Measurements from ENCODE around the gene SLC6A1.

SLC6A1 gene

GRCh38 chr3:10993729-10994065 lies 1.1 kb downstream of the SLC6A1 start:
- DNase-seq (ENCODE audit: low read depth) = no peak

- DNase-seq (ENCODE audit: low read depth) = no peak
These were observed 1.8 kb downstream of the SLC6A1 start for GRCh38 chr3:10994306-10994705.

GRCh38 chr3:10995871-10996270 lies 3.3 kb downstream of the SLC6A1 start:
- no peak for DNase-seq (ENCODE audit: low read depth)

GRCh38 chr3:10996345-10997013 lies 3.9 kb downstream of the SLC6A1 start:
- no peak for DNase-seq (ENCODE audit: low read depth)

GRCh38 chr3:10997196-10997595 lies 4.6 kb downstream of the SLC6A1 start:
- no peak for DNase-seq (ENCODE audit: low read depth)

GRCh38 chr3:10998542-10998941 lies 6.0 kb downstream of the SLC6A1 start:
- DNase-seq (ENCODE audit: low read depth) = no peak

- no peak for DNase-seq (ENCODE audit: low read depth)
These were observed 6.9 kb downstream of the SLC6A1 start for GRCh38 chr3:10999221-11000107.

- DNase-seq (ENCODE audit: low read depth) = no peak
These were observed 8.0 kb downstream of the SLC6A1 start for GRCh38 chr3:11000528-11000927.

GRCh38 chr3:11001020-11001657 lies 8.6 kb downstream of the SLC6A1 start:
- no peak for DNase-seq (ENCODE audit: low read depth)

GRCh38 chr3:11001658-11002021 lies 9.1 kb downstream of the SLC6A1 start:
- DNase-seq (ENCODE audit: low read depth) = no peak

- no peak for DNase-seq (ENCODE audit: low read depth)
These were observed 9.8 kb downstream of the SLC6A1 start for GRCh38 chr3:11002371-11002807.

GRCh38 chr3:11004563-11004962 lies 12.0 kb downstream of the SLC6A1 start:
- DNase-seq (ENCODE audit: low read depth) = no peak

- no peak for DNase-seq (ENCODE audit: low read depth)
These were observed 13.2 kb downstream of the SLC6A1 start for GRCh38 chr3:11005686-11006256.

GRCh38 chr3:11006986-11007933 lies 14.7 kb downstream of the SLC6A1 start:
- DNase-seq (ENCODE audit: low read depth) = no peak

GRCh38 chr3:11009898-11010297 lies 17.4 kb downstream of the SLC6A1 start:
- no peak for DNase-seq (ENCODE audit: low read depth)

GRCh38 chr3:11010426-11011165 lies 18.0 kb downstream of the SLC6A1 start:
- no peak for DNase-seq (ENCODE audit: low read depth)

GRCh38 chr3:11014253-11014652 lies 21.7 kb downstream of the SLC6A1 start:
- no peak for DNase-seq (ENCODE audit: low read depth)

- DNase-seq (ENCODE audit: low read depth) = no peak
These were observed 22.2 kb downstream of the SLC6A1 start for GRCh38 chr3:11014752-11015151.

- no peak for DNase-seq (ENCODE audit: low read depth)
These were observed 22.8 kb downstream of the SLC6A1 start for GRCh38 chr3:11015369-11015768.

GRCh38 chr3:11016727-11017126 lies 24.2 kb downstream of the SLC6A1 start:
- DNase-seq (ENCODE audit: low read depth) = no peak

Data from iris pigment epithelial cell (primary cell).